Right lung (tissue), 5 donors: ENCODE measurements around the gene SEMA4C. TPM values are rescaled to one million over a fixed set of nuclear protein-coding genes. Genes with fewer than 3 reads are reported as not detected.

Source experiments
- polyA plus RNA-seq, 5 donors: library from polyadenylated mRNA; unstranded; fragments of 120-200 nt; gene quantifications; one replicate each; pipeline versions ENCODE4 v1.2.1 to v1.2.3, GENCODE V29; 2013; ENCODE audit warnings: inconsistent platforms in 1 of 5, low replicate concordance in 1 of 5; ENCODE audit not compliant: insufficient read length in 5 of 5, insufficient read depth in 1 of 5

Gene SEMA4C
- polyA plus RNA-seq, 5 donors: 38.3 to 58.6 (median 47.0) TPM

Other genes starting within 250 kb of the SEMA4C start
- gene KANSL3, start 231.8 kb downstream of the SEMA4C start, polyA plus RNA-seq: 10 to 100 TPM; 49.9 to 59.6 (median 52.6) TPM
- gene FER1L5, start 227.3 kb downstream of the SEMA4C start, polyA plus RNA-seq: 1 to 10 TPM in 1 of 5 donors, under 1 TPM in 4; 0.50 to 1.2 (median 0.87) TPM
- gene LMAN2L, start 130.0 kb downstream of the SEMA4C start, polyA plus RNA-seq: 10 to 100 TPM; 45.3 to 55.4 (median 46.7) TPM
- 10 to 100 TPM; 12.4 to 19.0 (median 15.6) TPM for gene CNNM4, start 109.2 kb downstream of the SEMA4C start, polyA plus RNA-seq
- 10 to 100 TPM; 26.7 to 37.9 (median 33.4) TPM for gene CNNM3, start 53.8 kb downstream of the SEMA4C start, polyA plus RNA-seq
- 1 to 10 TPM; 4.0 to 9.6 (median 6.2) TPM for gene ANKRD23, start 26.1 kb downstream of the SEMA4C start, polyA plus RNA-seq
- gene ANKRD39, start 12.1 kb downstream of the SEMA4C start, polyA plus RNA-seq: 10 to 100 TPM in 2 of 5 donors, 1 to 10 TPM in 3; 7.6 to 10.4 (median 9.8) TPM
- 1 to 10 TPM in 1 of 5 donors, under 1 TPM in 4; 0.46 to 1.5 (median 0.57) TPM for gene FAM178B, start 116.5 kb upstream of the SEMA4C start, polyA plus RNA-seq
- 10 to 100 TPM; 25.7 to 31.8 (median 27.6) TPM for gene FAHD2B, start 224.8 kb upstream of the SEMA4C start, polyA plus RNA-seq
- gene ANKRD36, start 243.1 kb upstream of the SEMA4C start, polyA plus RNA-seq: 10 to 100 TPM; 19.8 to 40.6 (median 38.2) TPM